Ishikawa (cell line): ENCODE results near the gene GLOD5.

Experiments used
- CEBPB ChIP-seq: IDR thresholded peaks from 2 replicates; pipeline ENCODE4 v1.6.1; 2012
- CREB1 ChIP-seq: IDR thresholded peaks from 2 replicates; pipeline ENCODE4 v1.6.1; 2012; ENCODE audit warnings: low read depth
- EGR1 ChIP-seq: IDR thresholded peaks from 2 replicates; pipeline ENCODE4 v1.6.1; 2012
- EP300 ChIP-seq: IDR thresholded peaks from 2 replicates; pipeline ENCODE4 v1.6.1; 2012; ENCODE audit warnings: borderline replicate concordance
- FOXM1 ChIP-seq: IDR thresholded peaks from 2 replicates; pipeline ENCODE4 v1.6.1; 2012; ENCODE audit warnings: low read depth, borderline replicate concordance
- REST ChIP-seq: IDR thresholded peaks from 2 replicates; pipeline ENCODE4 v1.6.1; 2012; ENCODE audit warnings: low read depth, mild to moderate bottlenecking
- TAF1 ChIP-seq: IDR thresholded peaks from 2 replicates; pipeline ENCODE4 v1.6.1; 2012; ENCODE audit warnings: low read depth, mild to moderate bottlenecking
- TCF12 ChIP-seq: IDR thresholded peaks from 2 replicates; pipeline ENCODE4 v1.6.1; 2012; ENCODE audit warnings: low read depth
- TEAD4 ChIP-seq: IDR thresholded peaks from 2 replicates; pipeline ENCODE4 v1.6.1; 2012
- YY1 ChIP-seq: IDR thresholded peaks from 2 replicates; pipeline ENCODE4 v1.6.1; 2012; ENCODE audit warnings: low read depth
- ZBTB7A ChIP-seq: IDR thresholded peaks from 2 replicates; pipeline ENCODE4 v1.6.1; 2012; ENCODE audit warnings: low read depth
- TF ChIP-seq, protein P1 (sequence below): IDR thresholded peaks from 2 replicates; pipeline ENCODE4 v1.6.1; 2012

DNA sequence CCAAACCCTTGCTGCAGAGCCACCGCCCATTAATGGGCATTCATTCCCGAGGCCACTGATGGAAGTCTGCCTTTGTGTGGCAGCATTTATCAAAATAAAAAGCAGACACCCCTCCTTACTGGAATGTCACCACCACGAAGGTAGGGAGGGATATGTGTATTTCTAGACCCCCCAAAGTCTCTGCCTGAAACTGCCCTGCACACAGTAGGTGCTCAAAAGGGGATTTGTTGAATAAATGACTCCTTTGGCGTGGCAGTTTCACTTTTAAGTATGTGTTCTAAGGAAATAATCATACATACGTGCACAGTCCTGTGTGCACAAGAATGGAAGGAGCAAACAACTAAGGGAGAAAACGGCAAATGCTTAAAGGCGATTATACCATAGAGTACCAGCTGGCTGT lies 23.6 kb upstream of the GLOD5 start:
- TF ChIP-seq EP300 (no peak), REST (no peak), FOXM1 (no peak), ZBTB7A (no peak), CREB1 (no peak), CEBPB (no peak), TEAD4 (no peak), EGR1 (no peak), YY1 (no peak), TCF12 (no peak), TAF1 (no peak)
- TF ChIP-seq, protein P1, sequence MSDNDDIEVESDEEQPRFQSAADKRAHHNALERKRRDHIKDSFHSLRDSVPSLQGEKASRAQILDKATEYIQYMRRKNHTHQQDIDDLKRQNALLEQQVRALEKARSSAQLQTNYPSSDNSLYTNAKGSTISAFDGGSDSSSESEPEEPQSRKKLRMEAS = no peak
